ENCODE results near the gene FBXW11.

DNA sequence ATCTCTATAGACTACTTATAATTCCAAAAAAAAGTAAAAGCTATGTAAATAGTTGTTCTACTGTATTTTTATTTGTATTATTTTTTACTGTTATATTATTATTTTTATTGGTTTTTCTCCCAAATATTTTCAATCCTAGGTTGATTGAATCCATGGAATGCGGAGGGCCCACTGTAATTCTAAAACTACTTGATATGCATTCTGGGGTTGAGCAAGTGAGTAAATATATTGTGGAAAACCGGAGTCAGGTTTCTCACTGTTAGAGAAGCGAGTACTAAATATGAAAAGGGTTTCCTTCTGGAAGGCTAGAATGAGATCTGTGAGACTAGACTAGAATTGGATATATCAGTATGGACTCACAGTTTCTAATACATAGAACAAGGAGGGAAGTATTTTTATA lies 66.5 kb downstream of the FBXW11 start:
- TF ChIP-seq, protein P1, sequence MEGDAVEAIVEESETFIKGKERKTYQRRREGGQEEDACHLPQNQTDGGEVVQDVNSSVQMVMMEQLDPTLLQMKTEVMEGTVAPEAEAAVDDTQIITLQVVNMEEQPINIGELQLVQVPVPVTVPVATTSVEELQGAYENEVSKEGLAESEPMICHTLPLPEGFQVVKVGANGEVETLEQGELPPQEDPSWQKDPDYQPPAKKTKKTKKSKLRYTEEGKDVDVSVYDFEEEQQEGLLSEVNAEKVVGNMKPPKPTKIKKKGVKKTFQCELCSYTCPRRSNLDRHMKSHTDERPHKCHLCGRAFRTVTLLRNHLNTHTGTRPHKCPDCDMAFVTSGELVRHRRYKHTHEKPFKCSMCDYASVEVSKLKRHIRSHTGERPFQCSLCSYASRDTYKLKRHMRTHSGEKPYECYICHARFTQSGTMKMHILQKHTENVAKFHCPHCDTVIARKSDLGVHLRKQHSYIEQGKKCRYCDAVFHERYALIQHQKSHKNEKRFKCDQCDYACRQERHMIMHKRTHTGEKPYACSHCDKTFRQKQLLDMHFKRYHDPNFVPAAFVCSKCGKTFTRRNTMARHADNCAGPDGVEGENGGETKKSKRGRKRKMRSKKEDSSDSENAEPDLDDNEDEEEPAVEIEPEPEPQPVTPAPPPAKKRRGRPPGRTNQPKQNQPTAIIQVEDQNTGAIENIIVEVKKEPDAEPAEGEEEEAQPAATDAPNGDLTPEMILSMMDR (IDR thresholded peaks at IDR 0.05; ENCODE audit: insufficient read depth, low read length): no peak
- TF ChIP-seq POLR2AphosphoS5 (IDR thresholded peaks at IDR 0.05; ENCODE audit: low read depth): no peak
- TF ChIP-seq, protein P2, sequence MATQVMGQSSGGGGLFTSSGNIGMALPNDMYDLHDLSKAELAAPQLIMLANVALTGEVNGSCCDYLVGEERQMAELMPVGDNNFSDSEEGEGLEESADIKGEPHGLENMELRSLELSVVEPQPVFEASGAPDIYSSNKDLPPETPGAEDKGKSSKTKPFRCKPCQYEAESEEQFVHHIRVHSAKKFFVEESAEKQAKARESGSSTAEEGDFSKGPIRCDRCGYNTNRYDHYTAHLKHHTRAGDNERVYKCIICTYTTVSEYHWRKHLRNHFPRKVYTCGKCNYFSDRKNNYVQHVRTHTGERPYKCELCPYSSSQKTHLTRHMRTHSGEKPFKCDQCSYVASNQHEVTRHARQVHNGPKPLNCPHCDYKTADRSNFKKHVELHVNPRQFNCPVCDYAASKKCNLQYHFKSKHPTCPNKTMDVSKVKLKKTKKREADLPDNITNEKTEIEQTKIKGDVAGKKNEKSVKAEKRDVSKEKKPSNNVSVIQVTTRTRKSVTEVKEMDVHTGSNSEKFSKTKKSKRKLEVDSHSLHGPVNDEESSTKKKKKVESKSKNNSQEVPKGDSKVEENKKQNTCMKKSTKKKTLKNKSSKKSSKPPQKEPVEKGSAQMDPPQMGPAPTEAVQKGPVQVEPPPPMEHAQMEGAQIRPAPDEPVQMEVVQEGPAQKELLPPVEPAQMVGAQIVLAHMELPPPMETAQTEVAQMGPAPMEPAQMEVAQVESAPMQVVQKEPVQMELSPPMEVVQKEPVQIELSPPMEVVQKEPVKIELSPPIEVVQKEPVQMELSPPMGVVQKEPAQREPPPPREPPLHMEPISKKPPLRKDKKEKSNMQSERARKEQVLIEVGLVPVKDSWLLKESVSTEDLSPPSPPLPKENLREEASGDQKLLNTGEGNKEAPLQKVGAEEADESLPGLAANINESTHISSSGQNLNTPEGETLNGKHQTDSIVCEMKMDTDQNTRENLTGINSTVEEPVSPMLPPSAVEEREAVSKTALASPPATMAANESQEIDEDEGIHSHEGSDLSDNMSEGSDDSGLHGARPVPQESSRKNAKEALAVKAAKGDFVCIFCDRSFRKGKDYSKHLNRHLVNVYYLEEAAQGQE (IDR thresholded peaks at IDR 0.05; ENCODE audit: insufficient replicate concordance, low read depth): no peak
- no peak for TF ChIP-seq SPI1 (IDR thresholded peaks at IDR 0.05; ENCODE audit: borderline replicate concordance, low read depth)
